LNCaP clone FGC (cell line): Measurements from ENCODE around the gene PLD3.

Experiments used
- DNase-seq: peaks from one replicate; pipeline ENCODE4 v3.0.0-alpha.2; 2011; ENCODE audit warnings: low read depth
- H3K4me3 ChIP-seq: 2 replicates; pipeline ENCODE4 v1.5.1; 2011; ENCODE audit warnings: mild to moderate bottlenecking, low read depth, low read length, control low read depth
- TF ChIP-seq, protein P1 (sequence below): IDR thresholded peaks from 2 replicates; pipeline ENCODE4 v1.5.1; 2012; ENCODE audit warnings: mild to moderate bottlenecking; ENCODE audit not compliant: control insufficient read depth, insufficient read depth; ENCODE audit errors: extremely low read depth

PLD3 gene

DNA sequence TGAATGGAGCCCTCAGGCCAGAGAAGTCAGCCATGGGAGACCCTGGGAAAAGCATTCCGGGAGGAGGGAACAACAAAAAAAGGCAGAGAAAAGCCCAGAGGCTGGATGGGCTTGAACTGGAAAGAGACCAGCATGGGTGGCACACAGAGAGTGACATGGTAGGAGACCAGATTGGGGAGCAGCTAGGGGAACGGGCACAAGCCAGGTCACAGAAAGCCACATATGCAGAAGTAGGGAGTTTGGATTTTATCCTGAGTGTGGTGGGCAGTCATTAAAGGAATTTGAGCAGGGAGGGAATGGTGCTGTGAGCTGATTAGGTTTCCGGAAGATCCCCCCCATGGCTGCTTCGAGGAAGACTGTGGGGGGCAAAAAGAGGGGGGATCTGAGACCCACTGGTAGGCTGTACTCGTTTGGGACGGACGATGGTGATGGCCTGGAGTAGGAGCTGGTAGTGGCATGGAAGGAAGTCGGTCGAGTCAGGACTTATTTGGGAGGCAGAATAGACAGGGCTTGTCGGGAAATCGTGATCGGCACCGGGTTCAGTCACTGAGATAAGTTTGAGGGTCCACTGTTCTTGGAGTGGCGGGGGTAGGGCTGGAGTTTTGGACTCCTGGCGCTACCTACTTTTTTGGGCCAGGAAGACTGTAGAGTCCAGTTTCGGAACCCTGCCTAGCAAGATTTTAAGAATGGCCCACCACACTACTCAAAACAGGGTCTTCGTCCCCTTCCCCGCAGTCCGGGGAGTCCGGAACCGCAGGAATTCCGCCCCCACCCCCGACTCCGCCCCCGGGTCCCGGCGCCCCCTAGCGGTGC is 76.3 kb downstream of the PLD3 start:
- TF ChIP-seq, protein P1, sequence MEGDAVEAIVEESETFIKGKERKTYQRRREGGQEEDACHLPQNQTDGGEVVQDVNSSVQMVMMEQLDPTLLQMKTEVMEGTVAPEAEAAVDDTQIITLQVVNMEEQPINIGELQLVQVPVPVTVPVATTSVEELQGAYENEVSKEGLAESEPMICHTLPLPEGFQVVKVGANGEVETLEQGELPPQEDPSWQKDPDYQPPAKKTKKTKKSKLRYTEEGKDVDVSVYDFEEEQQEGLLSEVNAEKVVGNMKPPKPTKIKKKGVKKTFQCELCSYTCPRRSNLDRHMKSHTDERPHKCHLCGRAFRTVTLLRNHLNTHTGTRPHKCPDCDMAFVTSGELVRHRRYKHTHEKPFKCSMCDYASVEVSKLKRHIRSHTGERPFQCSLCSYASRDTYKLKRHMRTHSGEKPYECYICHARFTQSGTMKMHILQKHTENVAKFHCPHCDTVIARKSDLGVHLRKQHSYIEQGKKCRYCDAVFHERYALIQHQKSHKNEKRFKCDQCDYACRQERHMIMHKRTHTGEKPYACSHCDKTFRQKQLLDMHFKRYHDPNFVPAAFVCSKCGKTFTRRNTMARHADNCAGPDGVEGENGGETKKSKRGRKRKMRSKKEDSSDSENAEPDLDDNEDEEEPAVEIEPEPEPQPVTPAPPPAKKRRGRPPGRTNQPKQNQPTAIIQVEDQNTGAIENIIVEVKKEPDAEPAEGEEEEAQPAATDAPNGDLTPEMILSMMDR = no peak

GRCh38 chr19:40425450-40426287 is 77.2 kb downstream of the PLD3 start, which contains the start of gene SERTAD1:
SERTAD1 (minus strand) TSS chr19:40425992; CDS start chr19:40423546, 2,446 bp downstream.
- peak; percentile 96 for DNase-seq
- TF ChIP-seq, protein P1 = peak; percentile 54
- H3K4me3 ChIP-seq = peak within 1 kb of the TSS; percentile 84

More for the DNA sequence above, 76.3 kb downstream of the PLD3 start:
- H3K4me3 ChIP-seq = peak overlapping the region; percentile 84
- no peak for DNase-seq
